Right atrium auricular region (tissue), 2 donors: ENCODE measurements around the gene SLC25A1. TPM values are rescaled to one million over a fixed set of nuclear protein-coding genes. Genes with fewer than 3 reads are reported as not detected.

ENCODE experiments used
- DNase-seq: peaks from one replicate; pipeline ENCODE4 v3.0.0-alpha.2; 2019; ENCODE audit warnings: low spot score
- H3K27ac ChIP-seq, 2 donors: fragments of 200-600 bp; sonication (generic); 1 replicate in 1 of 2; 2 replicates in 1 of 2; pipeline ENCODE4 v1.5.1; 2016 to 2019
- H3K27me3 ChIP-seq, 2 donors: fragments of 200-600 bp; sonication (generic); one replicate each; pipeline versions ENCODE4 v1.5.1 to v1.6.0; 2017 to 2019
- H3K36me3 ChIP-seq: fragments of 200-600 bp; sonication (generic); one replicate; pipeline ENCODE4 v1.5.1; 2016
- H3K4me1 ChIP-seq, 2 donors: fragments of 200-600 bp; sonication (generic); one replicate each; pipeline versions ENCODE4 v1.5.1 to v1.6.0; 2017 to 2019
- H3K4me3 ChIP-seq, 2 donors: fragments of 200-600 bp; sonication (generic); 1 replicate in 1 of 2; 2 replicates in 1 of 2; pipeline ENCODE4 v1.5.1; 2017 to 2019; ENCODE audit warnings: mild to moderate bottlenecking in 1 of 2, moderate library complexity in 1 of 2
- H3K9me3 ChIP-seq, 2 donors: fragments of 200-600 bp; sonication (generic); one replicate each; pipeline ENCODE4 v1.5.1; 2019
- CTCF ChIP-seq, 2 donors: fragments of 200-600 bp; sonication (generic); IDR thresholded peaks; one replicate each; pipeline ENCODE4 v1.5.1; 2019; ENCODE audit warnings: antibody characterized with exemption in 2 of 2
- total RNA-seq, 2 donors: library from RNA; depleted of rRNA; stranded (reverse); fragments of >200 nt; gene quantifications; one replicate each; pipeline ENCODE4 v1.1.0, GENCODE V29; 2016

Gene SLC25A1
- total RNA-seq, 2 donors from 2014 or later, result 12.7 to 27.6 TPM

GRCh38 chr22:19199479-19199878 lies 20.9 kb upstream of the SLC25A1 start:
- H3K36me3 ChIP-seq, result peaks cover 11% of the 10 kb centered on the region
- no peaks in the 10 kb centered on the region for H3K27me3 ChIP-seq
- peaks cover 0 to 4% of the 10 kb centered on the region in 2 donors for H3K4me1 ChIP-seq
- no peak for TF ChIP-seq CTCF (IDR thresholded peaks at IDR 0.05)
- H3K27ac ChIP-seq, result no peak overlapping the region
- H3K9me3 ChIP-seq, result no peaks in the 10 kb centered on the region
- no peak for DNase-seq
- no peak overlapping the region for H3K4me3 ChIP-seq

- H3K36me3 ChIP-seq, result peaks cover 11% of the 10 kb centered on the region
- H3K9me3 ChIP-seq, result no peaks in the 10 kb centered on the region
- no peak for DNase-seq
- TF ChIP-seq CTCF (IDR thresholded peaks at IDR 0.05), result no peak
- H3K27me3 ChIP-seq, result no peaks in the 10 kb centered on the region
- no peak overlapping the region for H3K4me3 ChIP-seq
- H3K4me1 ChIP-seq, result no peaks in the 10 kb centered on the region
- H3K27ac ChIP-seq, result no peak overlapping the region
These were observed 19.7 kb upstream of the SLC25A1 start for GRCh38 chr22:19197997-19198865.

GRCh38 chr22:19196841-19197612 lies 18.5 kb upstream of the SLC25A1 start:
- Histone ChIP-seq H3K9me3 (no peaks in the 10 kb centered on the region), H3K27ac (no peak overlapping the region), H3K27me3 (no peaks in the 10 kb centered on the region), H3K4me3 (no peak overlapping the region), H3K36me3 (peaks cover 11% of the 10 kb centered on the region), H3K4me1 (no peaks in the 10 kb centered on the region)
- no peak for DNase-seq
- TF ChIP-seq CTCF (IDR thresholded peaks at IDR 0.05), result no peak

DNA sequence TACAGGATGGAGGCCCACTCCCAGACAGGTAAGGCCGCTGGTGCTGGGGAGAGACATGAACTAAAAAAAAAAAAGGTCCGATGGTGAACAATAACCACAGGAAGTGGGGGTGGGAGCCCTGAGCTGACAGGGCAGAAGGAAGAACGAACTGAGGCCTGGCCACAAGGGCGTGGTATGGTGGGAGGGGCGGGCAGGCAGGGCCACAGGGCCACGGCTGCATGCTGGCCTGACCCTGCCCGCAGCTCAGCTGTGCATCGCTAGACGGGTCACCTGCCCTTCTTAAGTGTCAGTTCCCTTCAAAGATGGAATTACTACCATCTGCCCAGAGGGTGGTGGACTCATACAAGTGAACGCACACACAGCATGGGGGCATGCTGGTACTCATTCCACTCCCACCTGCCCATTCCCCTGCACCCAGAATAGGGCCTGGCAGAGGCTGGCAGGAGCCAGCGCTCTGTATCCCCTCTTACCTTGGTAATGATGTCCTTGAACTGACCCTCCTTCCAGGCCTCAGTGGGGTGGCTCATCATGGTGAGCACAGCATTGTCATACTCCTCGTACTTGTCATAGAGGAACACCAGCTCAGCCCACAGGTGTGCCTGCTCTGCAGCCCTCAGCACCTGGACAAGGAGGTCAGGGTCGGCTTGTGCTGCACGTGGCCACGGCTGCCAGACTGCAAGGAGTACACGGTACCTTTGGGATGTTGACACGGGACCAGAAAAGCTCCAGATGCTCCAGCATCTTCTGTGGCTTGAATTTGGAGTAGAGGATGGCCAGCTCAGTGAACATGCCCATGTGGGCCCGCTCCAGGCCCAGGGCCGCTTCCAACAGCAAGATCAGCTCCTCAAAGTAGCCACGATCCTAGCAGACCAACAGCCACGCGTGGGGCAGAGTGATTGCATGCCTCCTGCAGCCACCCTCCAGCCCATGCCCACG lies 17.5 kb upstream of the SLC25A1 start:
- peaks cover 11% of the 10 kb centered on the region for H3K36me3 ChIP-seq
- DNase-seq, result no peak

More for the DNA sequence above, 17.5 kb upstream of the SLC25A1 start:
- Histone ChIP-seq H3K9me3 (no peaks in the 10 kb centered on the region), H3K27me3 (no peaks in the 10 kb centered on the region), H3K4me1 (no peaks in the 10 kb centered on the region), H3K4me3 (no peak overlapping the region), H3K27ac (no peak overlapping the region)
- no peak for TF ChIP-seq CTCF (IDR thresholded peaks at IDR 0.05)
